T-cell (primary cell): ENCODE data around the gene RPTOR. TPM values are rescaled to one million over a fixed set of nuclear protein-coding genes. Genes with fewer than 3 reads are reported as not detected.

Source experiments
- ATAC-seq, 4 experiments: fragments of 200-7000 bp in 3 of 4; fragments of 150-1000 bp in 1 of 4; cut with Tn5 transposase; replicated peaks in 1 of 4; 1 replicate in 3 of 4; 2 replicates in 1 of 4; pipeline ENCODE4 v1.10.0; 2021; ENCODE audit warnings: moderate library complexity in 3 of 4, mild to moderate bottlenecking in 2 of 4, moderate number of reproducible peaks in 1 of 4
- CTCF ChIA-PET, 2 donors: fragments of 300-600 bp; sonication (Branson Sonifier 250); formaldehyde crosslinking; loops; one replicate each; lab custom pipeline; 2022; ENCODE audit warnings: antibody characterized with exemption in 2 of 2; lab: Charles Lee
- POLR2A ChIA-PET, 2 donors: fragments of 300-600 bp; sonication (Branson Sonifier 250); formaldehyde crosslinking; loops; one replicate each; lab custom pipeline; 2022; ENCODE audit warnings: antibody characterized with exemption in 2 of 2; lab: Charles Lee
- DNase-seq, 35 experiments: peaks; one replicate each; pipeline versions ENCODE4 v3.0.0 to v3.0.0-alpha.2; 2013 to 2023
- H3K27ac ChIP-seq: one replicate; pipeline ENCODE4 v1.5.1; 2013; ENCODE audit warnings: low read length
- H3K27me3 ChIP-seq, 2 experiments: replicated peaks in 1 of 2; 1 replicate in 1 of 2; 2 replicates in 1 of 2; pipeline versions ENCODE4 v1.6.1 to v1.7.0; 2013; ENCODE audit warnings: low read length in 1 of 2, mixed read lengths in 1 of 2; ENCODE audit not compliant: control insufficient read depth in 2 of 2, insufficient read depth in 2 of 2; ENCODE audit errors: extremely low read depth in 1 of 2
- H3K36me3 ChIP-seq, 2 donors: 1 replicate in 1 of 2; 2 replicates in 1 of 2; pipeline versions ENCODE4 v1.6.1 to v1.7.0; 2013; ENCODE audit warnings: low read length in 1 of 2; ENCODE audit not compliant: control insufficient read depth in 2 of 2, insufficient read depth in 1 of 2; ENCODE audit errors: extremely low read depth in 1 of 2
- H3K4me1 ChIP-seq, 2 experiments: 1 replicate in 1 of 2; 2 replicates in 1 of 2; pipeline versions ENCODE4 v1.6.1 to v1.7.0; 2013; ENCODE audit warnings: low read length in 2 of 2, mixed read lengths in 1 of 2; ENCODE audit not compliant: insufficient read depth in 2 of 2, control insufficient read depth in 1 of 2; ENCODE audit errors: extremely low read depth in 1 of 2
- H3K4me3 ChIP-seq, 2 donors: 1 replicate in 1 of 2; 2 replicates in 1 of 2; pipeline versions ENCODE4 v1.5.1 to v1.7.0; 2013; ENCODE audit warnings: mild to moderate bottlenecking in 2 of 2, low read length in 1 of 2, moderate library complexity in 1 of 2; ENCODE audit not compliant: control insufficient read depth in 1 of 2; ENCODE audit errors: extremely low read depth in 1 of 2
- H3K9me3 ChIP-seq: 2 replicates; pipeline ENCODE4 v1.7.0; 2013
- H3K27ac Mint-ChIP-seq, 2 donors: one replicate each; pipeline ENCODE4 v1.8.0; 2020 to 2021; ENCODE audit warnings: mild to moderate bottlenecking in 2 of 2, mixed read lengths in 2 of 2
- H3K27me3 Mint-ChIP-seq, 2 donors: one replicate each; pipeline ENCODE4 v1.8.0; 2021 to 2022; ENCODE audit warnings: mixed read lengths in 2 of 2
- H3K36me3 Mint-ChIP-seq: one replicate; pipeline ENCODE4 v1.8.0; 2021; ENCODE audit warnings: mixed read lengths
- H3K4me1 Mint-ChIP-seq, 3 donors: one replicate each; pipeline ENCODE4 v1.8.0; 2020 to 2022; ENCODE audit warnings: mixed read lengths in 3 of 3, mild to moderate bottlenecking in 1 of 3
- H3K4me3 Mint-ChIP-seq, 3 donors: one replicate each; pipeline ENCODE4 v1.8.0; 2020 to 2022; ENCODE audit warnings: mild to moderate bottlenecking in 3 of 3, mixed read lengths in 3 of 3, moderate library complexity in 3 of 3
- H3K9me3 Mint-ChIP-seq, 3 donors: one replicate each; pipeline ENCODE4 v1.8.0; 2020 to 2022; ENCODE audit warnings: mixed read lengths in 3 of 3
- WGBS: methylation state at CpG from one replicate; pipeline ENCODE4 v1.1.5; 2013; ENCODE audit warnings: missing lambda C conversion rate; ENCODE audit not compliant: insufficient coverage; 5-methylcytosine and 5-hydroxymethylcytosine counted together
- total RNA-seq, 35 experiments: library from RNA in 6 of 35; stranded (reverse) in 6 of 35; fragments of 120-200 nt in 1 of 35; gene quantifications; one replicate each; pipeline versions ENCODE4 v1.2.1 to v1.2.4 and lab custom pipeline; 2013 to 2026

RPTOR gene
- total RNA-seq, 5 donors from 2014 or later (not counting 1 experiment from before 2014, with no cell fraction given) = 59.4 to 76.8 (median 71.4) TPM

- Mint-ChIP-seq H3K36me3 (peaks cover 35% of the 10 kb centered on the region), H3K4me3 (no peak overlapping the region), H3K27me3 (no peaks in the 10 kb centered on the region), H3K9me3 (no peaks in the 10 kb centered on the region), H3K4me1 (peaks cover 0 to 8% (median 0%) of the 10 kb centered on the region in 3 donors), H3K27ac (no peak overlapping the region)
- Histone ChIP-seq H3K36me3 (peaks cover 12 to 64% of the 10 kb centered on the region in 2 donors), H3K4me3 (no peak overlapping the region), H3K27me3 (no peaks in the 10 kb centered on the region), H3K9me3 (no peaks in the 10 kb centered on the region), H3K4me1 (peaks cover 2% of the 10 kb centered on the region in 2 experiments), H3K27ac (no peak overlapping the region)
- DNase-seq (no peak), ATAC-seq (no peak)
- ChIA-PET POLR2A (no interaction called here), CTCF (interaction anchor here in 1 of 2 donors (0.6 kb wide), 1 partner anchor 271 kb away, joined by 5 read pairs; no protein-coding TSS in a partner anchor)
- WGBS = 100% methylated on average over 2 of the region's 2 CpGs
These were observed 365.0 kb downstream of the RPTOR start for GRCh38 chr17:80909635-80910034.

GRCh38 chr17:80910043-80910442 lies 365.4 kb downstream of the RPTOR start:
- CTCF ChIA-PET = interaction anchor here in 1 of 2 donors (0.6 kb wide), 1 partner anchor 272 kb away, joined by 5 read pairs; no protein-coding TSS in a partner anchor
- H3K27ac ChIP-seq = no peak overlapping the region
- POLR2A ChIA-PET = no interaction called here

GRCh38 chr17:80912476-80912875 lies 367.8 kb downstream of the RPTOR start:
- Histone ChIP-seq H3K36me3 (peaks cover 11 to 61% of the 10 kb centered on the region in 2 donors), H3K4me1 (peaks cover 2% of the 10 kb centered on the region in 2 experiments), H3K27me3 (no peaks in the 10 kb centered on the region), H3K9me3 (no peaks in the 10 kb centered on the region), H3K4me3 (no peak overlapping the region), H3K27ac (no peak overlapping the region)
- H3K27ac Mint-ChIP-seq = no peak overlapping the region
- ChIA-PET POLR2A (no interaction called here), CTCF (no interaction called here)
- no peaks in the 10 kb centered on the region for H3K27me3 Mint-ChIP-seq
- no peaks in the 10 kb centered on the region for H3K9me3 Mint-ChIP-seq
- DNase-seq (no peak), ATAC-seq (no peak)
- H3K36me3 Mint-ChIP-seq = peaks cover 32% of the 10 kb centered on the region
- 91% methylated on average over 14 of the region's 15 CpGs for WGBS
- peaks cover 0 to 8% (median 0%) of the 10 kb centered on the region in 3 donors for H3K4me1 Mint-ChIP-seq
- no peak overlapping the region for H3K4me3 Mint-ChIP-seq

More at GRCh38 chr17:80910043-80910442, 365.4 kb downstream of the RPTOR start:
- Mint-ChIP-seq H3K4me1 (peaks cover 0 to 8% (median 0%) of the 10 kb centered on the region in 3 donors), H3K4me3 (no peak overlapping the region), H3K9me3 (no peaks in the 10 kb centered on the region), H3K36me3 (peaks cover 32% of the 10 kb centered on the region), H3K27me3 (no peaks in the 10 kb centered on the region), H3K27ac (no peak overlapping the region)
- H3K4me3 ChIP-seq = no peak overlapping the region
- peaks cover 12 to 64% of the 10 kb centered on the region in 2 donors for H3K36me3 ChIP-seq
- no peaks in the 10 kb centered on the region for H3K27me3 ChIP-seq
- no peak for ATAC-seq
- 97% methylated on average over 3 of the region's 5 CpGs for WGBS
- H3K9me3 ChIP-seq = no peaks in the 10 kb centered on the region
- DNase-seq = no peak
- peaks cover 2% of the 10 kb centered on the region in 2 experiments for H3K4me1 ChIP-seq

- Mint-ChIP-seq H3K27ac (no peak overlapping the region), H3K4me3 (no peak overlapping the region), H3K9me3 (no peaks in the 10 kb centered on the region), H3K36me3 (peaks cover 25% of the 10 kb centered on the region), H3K27me3 (no peaks in the 10 kb centered on the region), H3K4me1 (peaks cover 0 to 8% (median 0%) of the 10 kb centered on the region in 3 donors)
- ATAC-seq (no peak), DNase-seq (no peak)
- ChIA-PET CTCF (no interaction called here), POLR2A (no interaction called here)
- Histone ChIP-seq H3K4me1 (peaks cover 2% of the 10 kb centered on the region in 2 experiments), H3K36me3 (peaks cover 10 to 67% of the 10 kb centered on the region in 2 donors), H3K4me3 (no peak overlapping the region), H3K9me3 (no peaks in the 10 kb centered on the region), H3K27me3 (no peaks in the 10 kb centered on the region), H3K27ac (no peak overlapping the region)
- 72% methylated on average over 17 of the region's 21 CpGs for WGBS
These were observed 369.5 kb downstream of the RPTOR start for GRCh38 chr17:80913928-80914821.

- Histone ChIP-seq H3K27me3 (no peaks in the 10 kb centered on the region), H3K36me3 (peaks cover 15 to 63% of the 10 kb centered on the region in 2 donors), H3K4me1 (peaks cover 2% of the 10 kb centered on the region in 2 experiments), H3K27ac (no peak overlapping the region), H3K4me3 (no peak overlapping the region), H3K9me3 (no peaks in the 10 kb centered on the region)
- Mint-ChIP-seq H3K36me3 (peaks cover 20% of the 10 kb centered on the region), H3K27me3 (no peaks in the 10 kb centered on the region), H3K9me3 (no peaks in the 10 kb centered on the region), H3K4me1 (no peaks in the 10 kb centered on the region), H3K27ac (no peak overlapping the region), H3K4me3 (no peak overlapping the region)
- no peak for ATAC-seq
- ChIA-PET CTCF (interaction anchor here in 1 of 2 donors (0.6 kb wide), 2 partner anchors 342 to 673 kb away, joined by 3 to 9 read pairs; no protein-coding TSS in a partner anchor), POLR2A (no interaction called here)
- DNase-seq = no peak
- 99% methylated on average over 6 of the region's 8 CpGs for WGBS
These were observed 371.6 kb downstream of the RPTOR start for GRCh38 chr17:80916246-80916645.

GRCh38 chr17:80917716-80918560 lies 373.3 kb downstream of the RPTOR start:
- no peak overlapping the region for H3K4me3 ChIP-seq
- Mint-ChIP-seq H3K4me1 (no peaks in the 10 kb centered on the region), H3K27me3 (no peaks in the 10 kb centered on the region), H3K9me3 (no peaks in the 10 kb centered on the region), H3K27ac (no peak overlapping the region), H3K4me3 (no peak overlapping the region), H3K36me3 (peaks cover 19% of the 10 kb centered on the region)
- peaks cover 21 to 61% of the 10 kb centered on the region in 2 donors for H3K36me3 ChIP-seq
- H3K27me3 ChIP-seq = no peaks in the 10 kb centered on the region
- no peak for ATAC-seq
- POLR2A ChIA-PET = interaction anchor here in 1 of 2 donors (0.6 kb wide), 1 partner anchor 678 kb away, joined by 5 read pairs; no protein-coding TSS in a partner anchor
- H3K9me3 ChIP-seq = no peaks in the 10 kb centered on the region
- no peaks in the 10 kb centered on the region for H3K4me1 ChIP-seq
- no peak overlapping the region for H3K27ac ChIP-seq
- CTCF ChIA-PET = no interaction called here
- DNase-seq = no peak
- 97% methylated on average over 20 of the region's 33 CpGs for WGBS
